Heart left ventricle (tissue), 16 donors: Measurements from ENCODE around the gene FMO2. TPM values are rescaled to one million over a fixed set of nuclear protein-coding genes. Genes with fewer than 3 reads are reported as not detected.

Experiments
- ATAC-seq, 4 donors: fragments of 200-7000 bp; cut with Tn5 transposase; one replicate each; pipeline ENCODE4 v1.9.1; 2020 to 2022; ENCODE audit warnings: moderate library complexity in 4 of 4, mild to moderate bottlenecking in 3 of 4, moderate number of reproducible peaks in 1 of 4
- DNase-seq, 5 donors: peaks; one replicate each; pipeline ENCODE4 v3.0.0-alpha.2; 2020
- H3K27ac ChIP-seq, 12 donors: fragments of 200-600 bp; sonication (generic) in 4 of 12; one replicate each; pipeline versions ENCODE4 v1.5.0 to v1.8.0; 2016 to 2022; ENCODE audit warnings: mild to moderate bottlenecking in 2 of 12
- H3K27me3 ChIP-seq, 9 donors: fragments of 200-600 bp; sonication (generic) in 2 of 9; one replicate each; pipeline versions ENCODE4 v1.5.1 to v1.8.0; 2016 to 2022; ENCODE audit warnings: mild to moderate bottlenecking in 3 of 9
- H3K36me3 ChIP-seq, 9 donors: fragments of 200-600 bp; sonication (generic) in 2 of 9; one replicate each; pipeline versions ENCODE4 v1.5.0 to v1.8.0; 2018 to 2022; ENCODE audit warnings: mild to moderate bottlenecking in 2 of 9
- H3K4me1 ChIP-seq, 12 donors: fragments of 200-600 bp; sonication (generic) in 4 of 12; one replicate each; pipeline versions ENCODE4 v1.5.0 to v1.8.0; 2016 to 2022; ENCODE audit warnings: mild to moderate bottlenecking in 3 of 12
- H3K4me3 ChIP-seq, 12 donors: fragments of 200-600 bp; sonication (generic) in 4 of 12; one replicate each; pipeline versions ENCODE4 v1.5.0 to v1.8.0; 2017 to 2022; ENCODE audit warnings: mild to moderate bottlenecking in 9 of 12, moderate library complexity in 4 of 12
- H3K9me3 ChIP-seq, 12 donors: fragments of 200-600 bp; sonication (generic) in 4 of 12; one replicate each; pipeline versions ENCODE4 v1.5.0 to v1.8.0; 2016 to 2022; ENCODE audit warnings: mild to moderate bottlenecking in 1 of 12
- POLR2A ChIP-seq, 2 donors: fragments of 450-650 bp; IDR thresholded peaks; one replicate each; pipeline ENCODE4 v1.6.1; 2017; ENCODE audit warnings: antibody characterized with exemption in 2 of 2, mild to moderate bottlenecking in 2 of 2, moderate library complexity in 2 of 2
- WGBS, 4 donors: extraction: QIAGEN DNeasy Blood & Tissue Kit in 2 of 4; methylation state at CpG; one replicate each; pipeline versions ENCODE4 v1.1.5 to v1.1.7; 2013 to 2018; 5-methylcytosine and 5-hydroxymethylcytosine counted together
- intact Hi-C, 10 donors: fragments of 100-400 bp; cut with DNase I; formaldehyde crosslinking; loops; one replicate each; pipeline versions ENCODE4 v1.11.1 to v1.14.2; 2022
- polyA plus RNA-seq, 2 donors: library from polyadenylated mRNA; stranded (reverse); fragments of 200-250 nt; gene quantifications; one replicate each; pipeline ENCODE4 v1.2.3, GENCODE V29; 2013
- total RNA-seq, 9 donors: library from RNA; depleted of rRNA in 2 of 9; stranded (reverse); fragments of >200 nt in 2 of 9; fragmentation: NEBNext Ultra II Directional in 3 of 9; extraction: Animal tissue kit (Norgen Biotek cat#: 25700) in 3 of 9; gene quantifications; one replicate each; pipeline versions ENCODE4 v1.1.0 to v1.2.4, GENCODE V29; 2016 to 2023
- TF ChIP-seq, protein P1 (sequence below), 12 donors: fragments of 200-600 bp; sonication (generic) in 4 of 12; IDR thresholded peaks; one replicate each; pipeline versions ENCODE4 v1.5.0 to v1.8.0; 2018 to 2022; ENCODE audit warnings: antibody characterized with exemption in 12 of 12, mild to moderate bottlenecking in 5 of 12
- donor health status: ischemic (EF 13 %, LVEDD 7.1; RV severe dilation, severe dysfunction).
- donor health status: healthy with polysubstance abuse.
- donor health status: DM: no; HTN: yes; CAD: no.
- donor health status: DM: no; HTN: no; CAD: no.
- donor health status: ischemic (EF 25% LVEDD 6.9; RV normal size, moderate dysfunction).
- donor health status: ischemic (EF 25% LVEDD 5.7; RV mildly dilated, moderate dysfunction).
- donor health status: healthy.
- donor health status: DM: yes; HTN: yes; CAD: no.
- donor health status: ischemic (EF 35%, LVEDD 5.7; RV mildly dilated, moderate dysfunction).
- donor health status: nonischemic (EF 11% LVEDD 7.7; RV severe dilation, severe dysfunction).
- donor health status: DM: yes; HTN: yes; CAD: no.
- donor health status: PGD.
- donor health status: ischemic (EF 29% LVEDD 5.4; RV normal size, mild dysfunction).
- donor health status: nonischemic (EF 23%, LVEDD 6.1; RV moderate dilation, normal function).

Gene FMO2
- total and polyA plus RNA-seq, 11 donors: 7.5 to 65.6 (median 28.6) TPM

DNA sequence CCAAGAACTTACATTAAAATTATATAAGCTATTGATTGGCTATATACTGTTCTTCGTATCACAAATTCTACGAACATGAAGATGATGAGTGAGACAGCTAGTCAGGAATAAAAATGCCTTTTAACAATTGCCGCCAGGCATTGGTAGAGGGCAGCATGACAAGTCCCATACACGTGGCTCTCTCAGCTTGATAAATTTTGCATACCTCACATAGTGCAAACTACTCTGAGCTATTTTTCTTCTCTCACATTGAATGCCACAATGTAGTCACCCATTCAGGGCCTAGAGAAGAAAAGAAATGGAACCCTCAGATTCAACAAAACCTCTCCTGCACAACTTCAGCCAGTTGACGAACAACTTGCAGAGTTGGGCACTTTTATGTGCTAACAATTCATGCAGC, 27.0 kb upstream of the FMO2 start:
- WGBS, 4 donors: 51 to 65% (median 54%) methylated on average over 5 of the region's 5 CpGs
- DNase-seq (no peak), ATAC-seq (peak; percentile 42 to 86 (median 62))
- TF ChIP-seq POLR2A (IDR thresholded peaks at IDR 0.05): no peak
- TF ChIP-seq, protein P1, sequence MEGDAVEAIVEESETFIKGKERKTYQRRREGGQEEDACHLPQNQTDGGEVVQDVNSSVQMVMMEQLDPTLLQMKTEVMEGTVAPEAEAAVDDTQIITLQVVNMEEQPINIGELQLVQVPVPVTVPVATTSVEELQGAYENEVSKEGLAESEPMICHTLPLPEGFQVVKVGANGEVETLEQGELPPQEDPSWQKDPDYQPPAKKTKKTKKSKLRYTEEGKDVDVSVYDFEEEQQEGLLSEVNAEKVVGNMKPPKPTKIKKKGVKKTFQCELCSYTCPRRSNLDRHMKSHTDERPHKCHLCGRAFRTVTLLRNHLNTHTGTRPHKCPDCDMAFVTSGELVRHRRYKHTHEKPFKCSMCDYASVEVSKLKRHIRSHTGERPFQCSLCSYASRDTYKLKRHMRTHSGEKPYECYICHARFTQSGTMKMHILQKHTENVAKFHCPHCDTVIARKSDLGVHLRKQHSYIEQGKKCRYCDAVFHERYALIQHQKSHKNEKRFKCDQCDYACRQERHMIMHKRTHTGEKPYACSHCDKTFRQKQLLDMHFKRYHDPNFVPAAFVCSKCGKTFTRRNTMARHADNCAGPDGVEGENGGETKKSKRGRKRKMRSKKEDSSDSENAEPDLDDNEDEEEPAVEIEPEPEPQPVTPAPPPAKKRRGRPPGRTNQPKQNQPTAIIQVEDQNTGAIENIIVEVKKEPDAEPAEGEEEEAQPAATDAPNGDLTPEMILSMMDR (IDR thresholded peaks at IDR 0.05): peak in 2 of 12 donors; percentile 6 to 12
- H3K4me1 ChIP-seq: peaks cover 0 to 15% (median 2%) of the 10 kb centered on the region in 12 donors
- H3K4me3 ChIP-seq: no peak overlapping the region
- intact Hi-C loops: no loop called here
- H3K9me3 ChIP-seq: peaks cover 0 to 6% (median 0%) of the 10 kb centered on the region in 12 donors
- H3K27ac ChIP-seq: peak overlapping the region in 2 of 12 donors; percentile 22 to 28
- H3K36me3 ChIP-seq: no peaks in the 10 kb centered on the region
- H3K27me3 ChIP-seq: no peaks in the 10 kb centered on the region

- intact Hi-C loops: no loop called here
- TF ChIP-seq, protein P1 (IDR thresholded peaks at IDR 0.05): no peak
- WGBS, 4 donors: 87 to 93% (median 91%) methylated on average over 3 of the region's 3 CpGs
- Histone ChIP-seq H3K4me1 (peaks cover 0 to 15% (median 2%) of the 10 kb centered on the region in 12 donors), H3K9me3 (peaks cover 0 to 6% (median 0%) of the 10 kb centered on the region in 12 donors), H3K4me3 (no peak overlapping the region), H3K36me3 (no peaks in the 10 kb centered on the region), H3K27ac (peak overlapping the region in 2 of 12 donors; percentile 22 to 28), H3K27me3 (no peaks in the 10 kb centered on the region)
- ATAC-seq (no peak), DNase-seq (no peak)
These were observed 26.5 kb upstream of the FMO2 start for GRCh38 chr1:171158551-171158950.

- no peaks in the 10 kb centered on the region for H3K36me3 ChIP-seq
- H3K4me3 ChIP-seq: no peak overlapping the region
- peaks cover 0 to 15% (median 2%) of the 10 kb centered on the region in 12 donors for H3K4me1 ChIP-seq
- no peak overlapping the region for H3K27ac ChIP-seq
- no peak for TF ChIP-seq POLR2A (IDR thresholded peaks at IDR 0.05)
- TF ChIP-seq, protein P1 (IDR thresholded peaks at IDR 0.05): no peak
- intact Hi-C loops: no loop called here
- DNase-seq: no peak
- H3K27me3 ChIP-seq: no peaks in the 10 kb centered on the region
- 78 to 90% (median 89%) methylated on average over 2 of the region's 2 CpGs for WGBS, 4 donors
- H3K9me3 ChIP-seq: peaks cover 0 to 6% (median 0%) of the 10 kb centered on the region in 12 donors
- ATAC-seq: no peak
These were observed 26.0 kb upstream of the FMO2 start for GRCh38 chr1:171159148-171159547.

DNA sequence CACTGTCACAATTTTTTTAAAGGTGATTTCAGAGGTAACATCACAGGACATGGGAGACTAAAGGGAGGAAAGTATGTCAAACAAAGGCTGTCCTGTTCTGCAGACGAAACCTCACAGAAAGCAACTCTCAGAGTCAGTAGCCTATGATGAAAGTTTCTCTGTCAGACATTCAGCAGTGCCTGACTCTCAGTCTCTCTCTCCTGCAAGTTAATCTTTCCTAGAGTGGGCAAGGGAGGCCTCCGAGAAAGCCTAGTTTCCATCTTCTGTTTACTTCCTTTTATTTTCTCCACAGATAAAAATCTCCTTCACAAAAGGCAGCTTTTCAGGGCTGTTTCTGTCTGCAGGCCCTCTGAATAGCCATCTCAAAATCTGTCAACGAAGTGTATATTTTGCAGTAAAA, 24.9 kb upstream of the FMO2 start:
- WGBS, 4 donors: 58 to 64% (median 61%) methylated on average over 3 of the region's 3 CpGs
- peaks cover 0 to 6% (median 0%) of the 10 kb centered on the region in 12 donors for H3K9me3 ChIP-seq
- peaks cover 0 to 15% (median 2%) of the 10 kb centered on the region in 12 donors for H3K4me1 ChIP-seq
- no peaks in the 10 kb centered on the region for H3K27me3 ChIP-seq
- ATAC-seq (peak in 1 of 4 donors; percentile 42), DNase-seq (no peak)
- H3K36me3 ChIP-seq: no peaks in the 10 kb centered on the region
- H3K4me3 ChIP-seq: no peak overlapping the region
- H3K27ac ChIP-seq: peak overlapping the region in 5 of 12 donors; percentile 3 to 66 (median 30)
- TF ChIP-seq, protein P1 (IDR thresholded peaks at IDR 0.05): no peak
- no peak for TF ChIP-seq POLR2A (IDR thresholded peaks at IDR 0.05)
- intact Hi-C loops: no loop called here
